SK-N-SH treated with all-trans-retinoic acid at 6 μM for 48 hours (cell line): ENCODE results near the gene SFMBT2.

Source experiments
- ATAC-seq: fragments of 200-7000 bp; cut with Tn5 transposase; 3 replicates; pipeline ENCODE4 v1.9.1; 2020; ENCODE audit warnings: mild to moderate bottlenecking, moderate library complexity
- ARNTL ChIP-seq: fragments of 450-650 bp; formaldehyde crosslinking; IDR thresholded peaks from 2 replicates; pipeline ENCODE4 v1.5.0; 2020; ENCODE audit warnings: low read depth, mild to moderate bottlenecking, moderate library complexity, borderline replicate concordance
- BACH2 ChIP-seq: fragments of 250-450 bp; sonication (Bioruptor Pico); IDR thresholded peaks from 2 replicates; pipeline ENCODE4 v1.9.0; 2021; ENCODE audit warnings: mild to moderate bottlenecking, borderline replicate concordance
- CSDC2 ChIP-seq: fragments of 250-450 bp; sonication (Bioruptor Pico); IDR thresholded peaks from 2 replicates; pipeline ENCODE4 v1.5.0; 2020; ENCODE audit warnings: mild to moderate bottlenecking, moderate library complexity
- ESRRG ChIP-seq: fragments of 250-450 bp; sonication (Bioruptor Pico); IDR thresholded peaks from 2 replicates; pipeline ENCODE4 v1.6.1; 2021; ENCODE audit warnings: mild to moderate bottlenecking
- GLIS3 ChIP-seq: fragments of 250-450 bp; sonication (Bioruptor Pico); IDR thresholded peaks from 2 replicates; pipeline ENCODE4 v1.5.0; 2020; ENCODE audit warnings: mild to moderate bottlenecking, moderate library complexity
- ISL1 ChIP-seq: fragments of 250-450 bp; sonication (Bioruptor Pico); IDR thresholded peaks from 2 replicates; pipeline ENCODE4 v2.1.2; 2022; ENCODE audit warnings: mild to moderate bottlenecking, moderate library complexity
- OSR1 ChIP-seq: fragments of 250-450 bp; sonication (Bioruptor Pico); IDR thresholded peaks from 2 replicates; pipeline ENCODE4 v1.8.0; 2022; ENCODE audit warnings: moderate library complexity, mild to moderate bottlenecking, inconsistent platforms
- SNAI2 ChIP-seq: fragments of 250-450 bp; sonication (Bioruptor Pico); IDR thresholded peaks from 2 replicates; pipeline ENCODE4 v1.5.0; 2020; ENCODE audit warnings: mild to moderate bottlenecking, moderate library complexity
- TCF4 ChIP-seq: fragments of 250-450 bp; sonication (Bioruptor Pico); IDR thresholded peaks from 2 replicates; pipeline ENCODE4 v1.8.0; 2021; ENCODE audit warnings: mild to moderate bottlenecking, moderate library complexity, borderline replicate concordance
- TOX ChIP-seq: fragments of 250-450 bp; sonication (Bioruptor Pico); IDR thresholded peaks from 2 replicates; pipeline ENCODE4 v1.8.0; 2021; ENCODE audit warnings: mild to moderate bottlenecking, moderate library complexity, borderline replicate concordance
- ZC3H10 ChIP-seq: fragments of 250-450 bp; sonication (Bioruptor Pico); IDR thresholded peaks from 2 replicates; pipeline ENCODE4 v1.5.1; 2021; ENCODE audit warnings: mild to moderate bottlenecking, moderate library complexity
- ZFP3 ChIP-seq: fragments of 250-450 bp; sonication (Bioruptor Pico); IDR thresholded peaks from 2 replicates; pipeline ENCODE4 v1.5.0; 2020; ENCODE audit warnings: mild to moderate bottlenecking, moderate library complexity
- ZFP30 ChIP-seq: fragments of 450-650 bp; formaldehyde crosslinking; IDR thresholded peaks from 2 replicates; pipeline ENCODE4 v1.5.0; 2022; ENCODE audit warnings: mild to moderate bottlenecking, moderate library complexity
- ZNF565 ChIP-seq: fragments of 450-650 bp; formaldehyde crosslinking; conservative IDR thresholded peaks from 2 replicates; pipeline ENCODE4 v1.5.0; 2020; ENCODE audit warnings: low read depth, mild to moderate bottlenecking, moderate library complexity
- ZNF70 ChIP-seq: fragments of 450-650 bp; formaldehyde crosslinking; IDR thresholded peaks from 2 replicates; pipeline ENCODE4 v1.5.0; 2020; ENCODE audit warnings: mild to moderate bottlenecking, moderate library complexity
- ZNF8 ChIP-seq: fragments of 450-650 bp; formaldehyde crosslinking; IDR thresholded peaks from 2 replicates; pipeline ENCODE4 v1.5.0; 2020; ENCODE audit warnings: mild to moderate bottlenecking, moderate library complexity
- TF ChIP-seq, protein P1 (sequence below): fragments of 250-450 bp; sonication (Bioruptor Pico); IDR thresholded peaks from 2 replicates; pipeline ENCODE4 v1.5.1; 2021; ENCODE audit warnings: mild to moderate bottlenecking, moderate library complexity
- TF ChIP-seq, protein P2 (sequence below): fragments of 250-450 bp; sonication (Bioruptor Pico); IDR thresholded peaks from 2 replicates; pipeline ENCODE4 v1.5.1; 2020; ENCODE audit warnings: low read depth, mild to moderate bottlenecking, moderate library complexity
- TF ChIP-seq, protein P3 (sequence below): fragments of 250-450 bp; sonication (Bioruptor Pico); IDR thresholded peaks from 2 replicates; pipeline ENCODE4 v1.8.0; 2021; ENCODE audit warnings: low read depth, mild to moderate bottlenecking, moderate library complexity, borderline replicate concordance
- TF ChIP-seq, protein P4 (sequence below): fragments of 250-450 bp; sonication (Bioruptor Pico); IDR thresholded peaks from 2 replicates; pipeline ENCODE4 v1.5.0; 2020; ENCODE audit warnings: mild to moderate bottlenecking, moderate library complexity
- TF ChIP-seq, protein P5 (sequence below): fragments of 250-450 bp; sonication (Bioruptor Pico); IDR thresholded peaks from 2 replicates; pipeline ENCODE4 v1.8.0; 2020; ENCODE audit warnings: mild to moderate bottlenecking, moderate library complexity, borderline replicate concordance

SFMBT2 gene

DNA sequence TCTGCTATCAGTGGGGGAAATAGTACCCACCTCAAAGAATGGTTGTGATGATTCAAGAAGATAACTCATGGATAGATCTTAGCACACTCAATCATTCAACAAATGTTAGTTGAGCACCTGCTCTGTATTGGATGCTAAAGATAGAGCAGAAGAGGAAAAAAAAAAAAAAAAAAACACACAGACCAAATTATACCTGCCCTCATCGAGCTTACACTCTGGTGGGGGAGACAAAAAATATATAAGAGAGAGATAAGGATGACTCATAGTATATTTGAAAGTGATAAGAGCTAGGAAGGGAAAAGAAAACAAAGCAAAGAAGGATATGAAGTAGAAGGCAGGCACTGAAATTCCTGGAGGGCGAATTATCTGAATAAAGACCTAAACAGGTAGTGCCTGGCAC, 258.5 kb downstream of the SFMBT2 start:
- ATAC-seq = no peak
- TF ChIP-seq ZNF8 (CRISPR knock-in tag) = no peak
- no peak for TF ChIP-seq ZC3H10 (CRISPR knock-in tag)
- no peak for TF ChIP-seq TCF4 (CRISPR knock-in tag)
- TF ChIP-seq ISL1 = no peak
- no peak for TF ChIP-seq TOX (CRISPR knock-in tag)
- TF ChIP-seq ZNF70 (CRISPR knock-in tag) = no peak
- TF ChIP-seq, protein P1, sequence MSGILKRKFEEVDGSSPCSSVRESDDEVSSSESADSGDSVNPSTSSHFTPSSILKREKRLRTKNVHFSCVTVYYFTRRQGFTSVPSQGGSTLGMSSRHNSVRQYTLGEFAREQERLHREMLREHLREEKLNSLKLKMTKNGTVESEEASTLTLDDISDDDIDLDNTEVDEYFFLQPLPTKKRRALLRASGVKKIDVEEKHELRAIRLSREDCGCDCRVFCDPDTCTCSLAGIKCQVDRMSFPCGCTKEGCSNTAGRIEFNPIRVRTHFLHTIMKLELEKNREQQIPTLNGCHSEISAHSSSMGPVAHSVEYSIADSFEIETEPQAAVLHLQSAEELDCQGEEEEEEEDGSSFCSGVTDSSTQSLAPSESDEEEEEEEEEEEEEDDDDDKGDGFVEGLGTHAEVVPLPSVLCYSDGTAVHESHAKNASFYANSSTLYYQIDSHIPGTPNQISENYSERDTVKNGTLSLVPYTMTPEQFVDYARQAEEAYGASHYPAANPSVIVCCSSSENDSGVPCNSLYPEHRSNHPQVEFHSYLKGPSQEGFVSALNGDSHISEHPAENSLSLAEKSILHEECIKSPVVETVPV (CRISPR knock-in tag) = no peak

DNA sequence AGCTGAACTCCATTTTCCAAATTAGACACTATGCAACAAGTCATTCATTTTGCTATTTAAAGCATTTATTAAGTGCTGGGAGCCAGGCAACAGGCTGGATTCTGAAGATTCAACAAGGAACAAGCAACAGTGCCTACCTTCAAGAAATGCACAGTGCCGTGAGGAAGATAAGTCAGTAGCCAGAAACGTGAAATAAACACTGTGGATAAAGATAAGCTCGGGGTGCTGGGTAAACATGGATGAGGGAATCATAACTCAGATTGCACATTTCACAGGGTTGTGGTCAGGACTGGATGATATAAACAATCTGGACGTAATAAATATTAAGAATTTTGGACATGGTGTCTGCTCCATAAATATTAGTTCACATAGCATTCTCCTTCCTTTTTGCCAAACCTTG, 259.3 kb downstream of the SFMBT2 start:
- no peak for ATAC-seq

More for the DNA sequence above, 259.3 kb downstream of the SFMBT2 start:
- TF ChIP-seq BACH2 (no peak), ZNF8 (CRISPR knock-in tag) (no peak), ZC3H10 (CRISPR knock-in tag) (no peak), OSR1 (no peak), SNAI2 (no peak), ZFP30 (CRISPR knock-in tag) (no peak), ZNF565 (no peak), ZFP3 (CRISPR knock-in tag) (no peak), TOX (CRISPR knock-in tag) (no peak), ESRRG (no peak), CSDC2 (no peak), GLIS3 (CRISPR knock-in tag) (no peak), ZNF70 (CRISPR knock-in tag) (no peak), ARNTL (CRISPR knock-in tag) (no peak), ISL1 (no peak)
- TF ChIP-seq, protein P2, sequence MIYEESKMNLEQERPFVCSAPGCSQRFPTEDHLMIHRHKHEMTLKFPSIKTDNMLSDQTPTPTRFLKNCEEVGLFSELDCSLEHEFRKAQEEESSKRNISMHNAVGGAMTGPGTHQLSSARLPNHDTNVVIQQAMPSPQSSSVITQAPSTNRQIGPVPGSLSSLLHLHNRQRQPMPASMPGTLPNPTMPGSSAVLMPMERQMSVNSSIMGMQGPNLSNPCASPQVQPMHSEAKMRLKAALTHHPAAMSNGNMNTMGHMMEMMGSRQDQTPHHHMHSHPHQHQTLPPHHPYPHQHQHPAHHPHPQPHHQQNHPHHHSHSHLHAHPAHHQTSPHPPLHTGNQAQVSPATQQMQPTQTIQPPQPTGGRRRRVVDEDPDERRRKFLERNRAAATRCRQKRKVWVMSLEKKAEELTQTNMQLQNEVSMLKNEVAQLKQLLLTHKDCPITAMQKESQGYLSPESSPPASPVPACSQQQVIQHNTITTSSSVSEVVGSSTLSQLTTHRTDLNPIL = no peak
- TF ChIP-seq, protein P1 (CRISPR knock-in tag) = no peak
- TF ChIP-seq, protein P3, sequence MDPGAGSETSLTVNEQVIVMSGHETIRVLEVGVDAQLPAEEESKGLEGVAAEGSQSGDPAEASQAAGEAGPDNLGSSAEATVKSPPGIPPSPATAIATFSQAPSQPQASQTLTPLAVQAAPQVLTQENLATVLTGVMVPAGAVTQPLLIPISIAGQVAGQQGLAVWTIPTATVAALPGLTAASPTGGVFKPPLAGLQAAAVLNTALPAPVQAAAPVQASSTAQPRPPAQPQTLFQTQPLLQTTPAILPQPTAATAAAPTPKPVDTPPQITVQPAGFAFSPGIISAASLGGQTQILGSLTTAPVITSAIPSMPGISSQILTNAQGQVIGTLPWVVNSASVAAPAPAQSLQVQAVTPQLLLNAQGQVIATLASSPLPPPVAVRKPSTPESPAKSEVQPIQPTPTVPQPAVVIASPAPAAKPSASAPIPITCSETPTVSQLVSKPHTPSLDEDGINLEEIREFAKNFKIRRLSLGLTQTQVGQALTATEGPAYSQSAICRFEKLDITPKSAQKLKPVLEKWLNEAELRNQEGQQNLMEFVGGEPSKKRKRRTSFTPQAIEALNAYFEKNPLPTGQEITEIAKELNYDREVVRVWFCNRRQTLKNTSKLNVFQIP (CRISPR knock-in tag) = no peak
- TF ChIP-seq, protein P4, sequence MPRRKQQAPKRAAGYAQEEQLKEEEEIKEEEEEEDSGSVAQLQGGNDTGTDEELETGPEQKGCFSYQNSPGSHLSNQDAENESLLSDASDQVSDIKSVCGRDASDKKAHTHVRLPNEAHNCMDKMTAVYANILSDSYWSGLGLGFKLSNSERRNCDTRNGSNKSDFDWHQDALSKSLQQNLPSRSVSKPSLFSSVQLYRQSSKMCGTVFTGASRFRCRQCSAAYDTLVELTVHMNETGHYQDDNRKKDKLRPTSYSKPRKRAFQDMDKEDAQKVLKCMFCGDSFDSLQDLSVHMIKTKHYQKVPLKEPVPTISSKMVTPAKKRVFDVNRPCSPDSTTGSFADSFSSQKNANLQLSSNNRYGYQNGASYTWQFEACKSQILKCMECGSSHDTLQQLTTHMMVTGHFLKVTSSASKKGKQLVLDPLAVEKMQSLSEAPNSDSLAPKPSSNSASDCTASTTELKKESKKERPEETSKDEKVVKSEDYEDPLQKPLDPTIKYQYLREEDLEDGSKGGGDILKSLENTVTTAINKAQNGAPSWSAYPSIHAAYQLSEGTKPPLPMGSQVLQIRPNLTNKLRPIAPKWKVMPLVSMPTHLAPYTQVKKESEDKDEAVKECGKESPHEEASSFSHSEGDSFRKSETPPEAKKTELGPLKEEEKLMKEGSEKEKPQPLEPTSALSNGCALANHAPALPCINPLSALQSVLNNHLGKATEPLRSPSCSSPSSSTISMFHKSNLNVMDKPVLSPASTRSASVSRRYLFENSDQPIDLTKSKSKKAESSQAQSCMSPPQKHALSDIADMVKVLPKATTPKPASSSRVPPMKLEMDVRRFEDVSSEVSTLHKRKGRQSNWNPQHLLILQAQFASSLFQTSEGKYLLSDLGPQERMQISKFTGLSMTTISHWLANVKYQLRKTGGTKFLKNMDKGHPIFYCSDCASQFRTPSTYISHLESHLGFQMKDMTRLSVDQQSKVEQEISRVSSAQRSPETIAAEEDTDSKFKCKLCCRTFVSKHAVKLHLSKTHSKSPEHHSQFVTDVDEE (CRISPR knock-in tag) = no peak
- TF ChIP-seq, protein P5, sequence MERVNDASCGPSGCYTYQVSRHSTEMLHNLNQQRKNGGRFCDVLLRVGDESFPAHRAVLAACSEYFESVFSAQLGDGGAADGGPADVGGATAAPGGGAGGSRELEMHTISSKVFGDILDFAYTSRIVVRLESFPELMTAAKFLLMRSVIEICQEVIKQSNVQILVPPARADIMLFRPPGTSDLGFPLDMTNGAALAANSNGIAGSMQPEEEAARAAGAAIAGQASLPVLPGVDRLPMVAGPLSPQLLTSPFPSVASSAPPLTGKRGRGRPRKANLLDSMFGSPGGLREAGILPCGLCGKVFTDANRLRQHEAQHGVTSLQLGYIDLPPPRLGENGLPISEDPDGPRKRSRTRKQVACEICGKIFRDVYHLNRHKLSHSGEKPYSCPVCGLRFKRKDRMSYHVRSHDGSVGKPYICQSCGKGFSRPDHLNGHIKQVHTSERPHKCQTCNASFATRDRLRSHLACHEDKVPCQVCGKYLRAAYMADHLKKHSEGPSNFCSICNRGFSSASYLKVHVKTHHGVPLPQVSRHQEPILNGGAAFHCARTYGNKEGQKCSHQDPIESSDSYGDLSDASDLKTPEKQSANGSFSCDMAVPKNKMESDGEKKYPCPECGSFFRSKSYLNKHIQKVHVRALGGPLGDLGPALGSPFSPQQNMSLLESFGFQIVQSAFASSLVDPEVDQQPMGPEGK (CRISPR knock-in tag) = no peak
- TF ChIP-seq, all 23 proteins: peak for 0
